HG02623 (cell line): ENCODE results near the gene TPST1.
"Not testable (repeated sequence)": the region's sequence is repeated elsewhere in the genome, so short reads cannot be mapped to it uniquely, and the experiment has no call there.

ENCODE experiments used
- ATAC-seq: cut with Tn5 transposase; IDR thresholded peaks from one replicate; pipeline ENCODE4 v1.9.1; 2021; ENCODE audit warnings: moderate library complexity; ENCODE audit not compliant: unreplicated experiment

The TPST1 gene

DNA sequence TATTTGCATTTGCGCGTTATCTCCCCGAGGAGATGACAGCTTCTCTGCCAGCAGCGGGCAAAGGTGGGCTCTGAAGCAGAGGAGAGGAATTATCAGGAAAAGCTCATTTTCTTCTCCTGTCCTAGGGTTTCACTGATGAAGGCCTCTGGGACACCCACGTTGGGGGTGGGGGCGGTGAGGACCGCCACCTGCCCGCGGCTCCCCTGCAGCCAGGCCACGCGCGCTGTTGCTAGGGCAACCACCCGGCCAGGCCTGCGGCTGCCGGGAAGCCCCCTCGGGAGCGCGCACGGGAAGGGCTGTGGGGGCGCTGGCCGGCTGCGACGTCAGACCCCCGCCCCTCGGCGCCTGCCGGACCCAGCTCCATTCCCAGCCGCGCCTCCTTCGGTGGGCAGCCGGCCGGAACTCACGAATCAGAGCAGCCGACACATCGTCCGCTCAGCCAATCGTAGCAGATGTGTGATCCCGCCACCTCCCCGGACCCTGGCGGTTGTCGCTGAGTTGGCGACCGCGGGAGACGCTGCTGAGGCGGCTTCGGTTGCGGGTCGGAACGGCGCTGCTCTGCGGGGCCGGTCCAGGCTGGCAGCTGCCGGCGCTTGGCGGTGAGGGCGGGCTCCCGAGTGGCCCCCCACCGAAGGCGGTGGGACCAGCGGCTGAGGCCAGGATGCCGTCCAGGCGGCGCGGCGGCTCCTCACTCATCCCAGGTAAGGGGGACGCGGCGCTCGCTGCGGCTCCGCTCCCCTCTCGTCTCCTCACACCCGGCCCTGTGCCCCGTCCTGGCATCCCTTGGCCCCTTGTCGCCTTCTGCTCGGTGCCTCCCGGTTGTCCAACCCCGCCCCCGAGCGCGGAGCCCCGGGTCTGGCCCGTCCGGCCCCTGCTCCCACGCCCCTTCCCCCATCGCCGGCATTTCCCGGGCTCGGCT is at the start of gene TPST1:
TPST1 (plus strand) TSS at position 513 of the 919 bp plus-strand sequence. CDS start 35,092 bp downstream, outside the sequence.
- peak; percentile 93 for ATAC-seq

DNA sequence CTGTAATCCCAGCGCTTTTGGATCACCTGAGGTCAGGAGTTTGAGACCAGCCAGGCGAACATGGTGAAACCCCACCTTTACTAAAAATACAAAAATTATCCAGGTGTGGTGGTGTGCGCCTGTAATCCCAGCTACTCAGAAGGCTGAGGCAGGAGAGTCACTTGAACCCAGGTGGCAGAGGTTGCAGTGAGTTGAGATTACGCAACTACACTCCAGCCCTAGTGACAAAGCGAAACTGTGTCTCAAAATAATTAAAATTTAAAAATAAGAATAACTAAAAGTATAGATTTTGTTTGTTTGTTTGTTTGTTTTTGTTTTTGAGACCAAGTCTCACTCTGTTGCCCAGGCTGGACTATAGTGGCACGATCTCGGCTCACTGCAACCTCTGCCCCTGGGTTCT is 49.1 kb upstream of the TPST1 start:
- not testable (repeated sequence) for ATAC-seq

DNA sequence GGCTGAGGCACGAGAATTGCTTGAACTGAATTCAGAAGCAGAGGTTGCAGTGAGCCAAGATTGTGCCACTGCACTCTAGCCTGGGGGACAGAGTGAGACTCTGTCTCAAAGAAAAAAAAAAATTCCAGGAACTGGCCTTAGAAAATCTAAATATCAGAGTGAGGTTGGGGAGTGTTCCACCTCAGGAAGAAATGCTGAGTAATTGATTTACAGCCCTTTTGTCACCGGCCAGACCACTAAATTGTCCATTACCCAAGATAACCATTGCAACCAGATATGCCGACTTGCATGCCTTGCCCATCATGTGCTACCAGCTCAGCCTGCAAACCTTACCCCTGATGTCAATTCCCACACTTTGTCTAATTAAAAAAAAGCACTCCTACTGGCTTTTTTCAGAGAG is 48.1 kb upstream of the TPST1 start:
- no peak for ATAC-seq

DNA sequence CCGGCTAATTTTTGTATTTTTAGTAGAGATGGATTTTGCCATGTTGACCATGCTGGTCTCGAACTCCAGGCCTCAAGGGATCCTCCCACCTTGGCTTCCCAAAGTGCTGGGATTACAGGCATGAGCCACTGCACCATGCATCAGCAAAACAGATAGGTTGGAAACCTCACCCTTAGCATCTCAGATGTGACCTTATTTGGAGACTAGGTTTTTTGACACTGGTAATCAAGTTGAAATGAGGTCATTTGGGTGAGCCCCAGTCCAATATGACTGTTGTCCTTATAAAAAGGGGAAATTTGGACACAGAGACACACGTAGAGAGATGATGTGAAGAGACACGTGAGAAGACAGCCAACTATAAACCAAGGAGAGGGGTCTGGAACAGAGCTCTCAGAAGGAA is 42.5 kb upstream of the TPST1 start:
- ATAC-seq: no peak

DNA sequence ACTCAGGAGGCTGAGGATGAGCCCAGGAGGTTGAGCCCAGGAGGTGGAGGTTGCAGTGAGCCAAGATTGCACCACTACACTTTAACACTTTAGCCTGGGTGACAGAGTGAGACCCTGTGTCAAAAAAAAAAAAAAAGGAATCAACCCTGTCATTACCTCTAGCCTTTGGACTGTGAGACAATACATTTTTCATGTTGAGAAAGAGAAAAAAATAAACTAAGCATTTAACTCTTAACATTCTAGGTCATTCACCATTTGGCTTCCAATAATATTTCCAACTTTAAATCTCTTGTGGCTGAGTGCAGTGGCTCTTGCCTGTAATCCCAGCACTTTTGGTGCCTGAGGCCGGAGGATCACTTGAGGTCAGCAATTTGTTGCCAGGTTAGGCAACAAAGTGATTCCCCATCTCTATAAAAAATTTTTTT is 41.9 kb upstream of the TPST1 start:
- no peak for ATAC-seq

DNA sequence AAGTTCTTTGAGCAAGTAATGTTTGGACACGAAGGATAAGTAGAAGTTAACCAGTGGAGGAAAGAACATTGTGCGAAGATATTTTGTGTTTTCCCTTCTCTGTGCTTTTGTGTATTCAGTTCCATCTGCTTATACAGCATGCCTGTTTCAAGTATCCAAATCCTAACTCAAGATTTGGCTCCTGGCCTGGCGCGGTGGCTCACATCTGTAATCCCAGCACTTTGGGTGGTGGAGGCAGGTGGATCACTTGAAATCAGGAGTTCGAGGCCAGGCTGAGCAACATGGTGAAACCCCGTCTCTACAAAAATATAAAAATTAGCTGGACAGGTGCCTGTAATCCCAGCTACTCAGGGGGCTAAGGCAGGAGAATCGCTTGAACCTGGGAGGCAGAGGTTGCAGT is 40.8 kb upstream of the TPST1 start:
- no peak for ATAC-seq

DNA sequence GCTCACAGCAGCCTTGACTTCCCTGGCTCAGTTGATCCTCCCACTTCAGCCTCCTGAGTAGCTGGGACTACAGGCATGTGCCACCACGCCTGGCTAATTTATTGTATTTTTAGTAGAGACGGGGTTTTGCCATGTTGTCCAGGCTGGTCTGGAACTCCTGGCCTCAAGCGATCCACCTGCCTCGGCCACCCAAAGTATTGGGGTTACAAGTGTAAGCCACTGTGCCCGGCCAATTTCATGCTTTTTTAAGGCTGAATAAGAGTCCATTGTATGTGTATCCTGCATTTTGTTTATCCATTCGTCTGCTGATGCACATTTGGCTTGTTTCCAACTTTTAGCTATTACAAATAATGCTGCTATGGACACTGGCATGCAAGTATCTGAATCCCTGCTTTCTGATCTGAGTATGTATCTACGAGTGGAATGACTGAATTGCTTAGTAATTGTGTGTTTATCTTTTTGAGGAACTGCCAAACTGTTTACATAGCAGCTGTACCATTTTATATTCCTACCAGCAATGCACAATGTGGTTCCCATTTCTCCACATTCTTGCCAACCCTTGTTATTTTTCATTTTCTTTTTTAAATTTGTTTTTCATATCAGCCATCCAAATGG is 37.3 kb upstream of the TPST1 start:
- ATAC-seq: no peak

DNA sequence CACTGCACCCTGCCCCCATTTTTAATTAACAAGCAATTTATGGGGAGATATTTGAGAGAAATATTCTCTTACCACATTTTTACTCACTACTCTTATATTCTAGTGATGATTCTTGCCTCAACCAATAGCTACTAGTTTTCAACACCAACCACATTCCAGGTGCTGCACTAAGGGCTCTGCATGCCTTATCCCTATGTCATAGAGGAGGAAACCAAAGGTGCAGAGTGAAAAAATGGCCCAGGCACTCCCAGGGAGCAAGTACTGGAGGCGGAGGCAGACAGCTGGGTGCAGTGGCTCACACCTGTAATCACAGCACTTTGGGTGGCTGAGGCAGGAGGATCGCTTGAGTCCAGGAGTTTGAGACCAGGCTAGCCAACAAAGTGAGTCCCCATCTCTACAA is 35.5 kb upstream of the TPST1 start:
- ATAC-seq: no peak

DNA sequence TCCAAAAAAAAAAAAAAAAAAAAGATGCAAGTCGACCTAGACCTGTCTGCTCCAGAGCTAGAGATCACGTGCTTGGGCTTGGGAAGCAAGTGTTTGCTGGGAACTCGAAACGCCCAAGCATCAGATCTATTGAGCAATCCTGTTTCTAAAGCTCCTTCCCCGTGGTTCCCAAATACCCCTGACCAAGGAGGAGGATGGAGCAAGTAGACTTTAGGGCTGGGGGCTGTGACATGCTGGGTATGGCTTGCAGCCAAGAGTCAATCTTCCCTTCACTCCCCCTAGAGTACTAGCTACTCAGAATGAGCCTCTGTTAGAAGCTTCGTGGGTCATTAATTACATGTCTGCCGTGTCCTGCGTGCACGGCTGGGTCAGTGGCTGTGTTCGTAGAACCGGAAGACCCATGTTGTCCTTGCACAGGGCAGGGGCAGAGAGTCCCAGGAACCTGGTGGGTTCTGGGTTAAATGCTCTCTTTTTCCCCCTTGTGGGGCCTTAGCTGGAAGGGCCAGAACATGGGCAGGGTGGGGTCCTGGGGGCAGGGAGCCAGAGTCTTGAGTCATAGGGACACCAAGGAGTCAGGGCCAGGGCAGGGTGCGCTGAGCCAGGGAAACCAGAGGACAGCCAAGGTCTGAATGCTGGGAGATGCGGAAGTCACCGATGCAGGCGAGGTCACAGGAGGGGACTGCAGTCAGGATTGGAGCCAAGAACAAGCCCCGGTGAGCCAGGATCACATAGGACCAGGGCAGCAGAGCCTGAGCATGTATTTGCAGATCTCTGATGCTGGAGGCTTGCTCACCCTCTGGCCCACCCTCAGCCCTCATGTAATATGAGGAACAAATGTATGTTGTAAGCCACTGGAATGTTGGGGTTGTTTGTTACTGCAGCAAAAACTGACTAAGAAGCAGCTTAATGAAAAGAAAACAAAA is 34.6 kb upstream of the TPST1 start:
- ATAC-seq: no peak

DNA sequence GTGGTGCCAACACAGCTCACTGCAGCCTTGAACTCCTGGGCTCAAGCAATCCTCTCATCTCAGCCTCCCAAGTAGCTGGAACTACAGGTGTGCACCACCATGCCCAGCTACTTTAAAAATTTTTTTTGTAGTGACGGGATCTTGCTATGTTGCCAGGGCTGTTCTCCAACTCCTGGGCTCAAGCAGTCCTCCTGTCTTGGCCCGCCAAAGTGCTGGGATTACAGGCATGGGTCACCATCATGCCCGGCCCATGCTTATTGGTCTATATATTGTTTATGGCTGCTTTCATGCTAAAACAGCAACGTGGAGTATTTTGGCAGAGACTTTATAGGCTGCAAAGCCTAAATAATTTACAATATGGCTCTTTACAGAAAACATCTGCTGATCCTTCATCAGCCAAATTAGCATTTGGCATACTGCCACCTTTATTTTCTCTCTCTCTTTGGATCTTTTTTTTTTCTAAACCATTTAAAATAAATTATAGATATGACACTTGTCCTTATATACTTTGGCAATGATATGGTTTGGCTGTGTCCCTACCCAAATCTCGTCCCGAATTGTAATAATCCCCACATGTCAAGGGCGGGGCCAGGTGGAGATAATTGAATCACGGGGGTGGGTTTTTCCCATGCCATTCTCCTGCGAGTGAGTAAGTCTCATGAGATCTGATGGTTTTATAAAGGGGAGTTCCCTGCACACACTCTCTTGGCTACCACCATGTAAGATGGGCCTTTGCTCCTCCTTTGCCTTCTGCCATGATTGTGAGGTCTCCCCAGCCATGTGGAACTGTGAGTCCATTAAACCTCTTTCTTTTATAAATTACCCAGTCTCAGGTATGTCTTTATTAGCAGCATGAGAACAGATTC is 32.4 kb upstream of the TPST1 start:
- ATAC-seq: not testable (repeated sequence)

DNA sequence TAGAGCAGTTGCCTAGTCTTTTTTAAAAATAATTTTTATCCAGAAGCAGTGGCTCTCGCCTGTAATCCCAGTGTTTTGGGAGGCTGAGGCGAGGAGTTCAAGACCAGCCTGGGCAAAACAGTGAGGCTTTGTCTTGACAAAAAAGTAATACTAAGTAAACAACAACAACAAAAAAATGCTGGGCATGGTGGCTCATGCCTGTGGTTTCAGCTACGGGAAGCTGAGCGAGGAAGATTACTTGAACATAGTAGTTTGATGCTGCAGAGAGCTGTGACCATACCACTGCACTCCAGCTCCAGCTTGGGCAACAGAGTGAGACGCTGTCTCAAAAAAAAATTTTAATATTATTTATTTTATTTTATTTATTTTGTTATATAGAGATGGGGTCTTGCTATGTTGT is 31.3 kb upstream of the TPST1 start:
- ATAC-seq: no peak

DNA sequence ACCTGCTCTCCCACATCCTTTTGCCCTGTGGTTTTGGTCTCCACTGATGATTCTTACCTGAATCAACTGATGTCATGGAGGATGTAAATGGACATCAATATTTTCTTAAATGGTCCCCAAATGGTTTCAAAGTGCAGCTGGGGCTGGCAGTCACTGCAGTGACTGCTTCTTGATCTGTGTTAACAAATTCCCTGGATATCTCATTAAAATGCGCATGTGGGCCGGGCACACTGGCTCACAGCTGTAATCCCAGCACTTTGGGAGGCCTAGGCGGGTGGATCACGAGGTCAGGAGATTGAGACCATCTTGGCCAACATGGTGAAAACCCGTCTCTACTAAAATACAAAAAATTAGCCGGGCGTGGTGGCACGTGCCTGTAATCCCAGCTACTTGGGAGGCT is 30.1 kb upstream of the TPST1 start:
- ATAC-seq: not testable (repeated sequence)

DNA sequence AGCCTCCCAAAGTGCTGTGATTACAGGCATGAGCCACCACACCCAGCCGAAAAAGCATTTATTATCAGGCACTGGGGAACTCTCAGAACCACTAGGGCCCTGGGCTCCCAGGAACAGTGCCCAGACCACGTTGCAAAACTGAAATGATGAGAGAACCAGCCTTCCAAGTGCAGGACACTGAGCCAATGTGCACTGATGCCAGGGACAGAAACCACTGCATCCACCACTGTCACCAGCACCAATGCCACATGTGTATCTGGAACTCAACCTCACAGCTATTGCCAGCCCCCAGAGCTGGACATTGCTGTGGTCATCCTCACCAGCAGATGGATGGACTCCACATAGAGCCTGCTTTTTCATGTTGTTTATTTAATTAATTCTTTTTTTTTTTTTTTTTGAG is 28.2 kb upstream of the TPST1 start:
- ATAC-seq: no peak

DNA sequence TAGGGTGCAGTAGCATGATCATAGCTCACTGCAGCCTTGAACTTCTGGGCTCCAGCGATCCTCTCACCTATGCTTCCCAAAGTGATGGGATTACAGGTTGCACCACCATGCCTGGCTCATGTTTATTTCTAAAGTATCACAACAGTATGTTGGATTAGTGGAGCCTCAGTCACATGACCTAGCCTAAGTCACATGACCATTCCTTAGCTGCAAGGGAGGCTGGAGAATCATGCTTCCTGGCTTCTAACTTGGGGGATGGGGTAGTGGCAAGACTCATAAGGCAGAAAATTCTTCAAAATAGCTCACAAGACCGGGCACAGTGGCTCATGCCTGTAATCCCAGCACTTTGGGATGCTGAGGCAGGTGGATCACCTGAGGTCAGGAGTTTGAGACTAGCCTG is 26.9 kb upstream of the TPST1 start:
- ATAC-seq: no peak

DNA sequence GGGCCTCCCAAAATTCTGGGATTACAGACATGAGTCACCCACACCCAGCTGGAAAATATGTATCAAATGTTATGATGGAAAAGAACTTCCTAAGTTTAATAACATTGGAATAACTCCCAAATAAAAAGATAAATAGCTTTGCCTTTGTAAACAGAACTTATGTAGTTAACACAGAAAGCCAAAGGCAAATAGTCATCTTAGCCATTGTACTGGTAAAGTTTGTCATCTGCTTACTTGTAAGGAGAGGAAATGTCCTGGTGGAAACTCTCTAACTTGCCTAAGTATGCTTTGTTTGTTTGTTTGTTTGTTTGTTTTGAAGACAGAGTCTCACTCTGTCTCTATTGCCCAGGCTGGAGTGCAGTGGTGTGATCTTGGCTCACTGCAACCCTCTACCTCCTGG is 23.8 kb upstream of the TPST1 start:
- ATAC-seq: no peak

DNA sequence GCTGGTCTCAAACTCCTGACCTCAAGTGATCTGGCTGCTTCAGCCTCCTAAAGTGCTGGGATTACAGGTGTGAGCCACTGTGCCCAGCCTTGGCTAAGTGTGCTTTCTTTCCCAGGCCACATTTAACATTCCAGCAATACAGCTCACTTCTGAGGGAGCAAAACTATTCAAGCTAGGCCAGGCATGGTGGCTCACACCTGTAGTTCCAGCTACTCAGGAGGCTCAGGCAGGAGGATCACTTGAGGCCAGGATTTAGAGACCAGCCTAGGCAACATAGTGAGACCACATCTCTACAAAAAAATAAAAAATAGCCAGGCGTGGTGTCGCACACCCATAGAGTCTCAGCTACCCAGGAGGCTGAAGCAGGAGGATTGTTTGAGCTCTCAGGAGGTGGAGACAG is 23.3 kb upstream of the TPST1 start:
- ATAC-seq: no peak

DNA sequence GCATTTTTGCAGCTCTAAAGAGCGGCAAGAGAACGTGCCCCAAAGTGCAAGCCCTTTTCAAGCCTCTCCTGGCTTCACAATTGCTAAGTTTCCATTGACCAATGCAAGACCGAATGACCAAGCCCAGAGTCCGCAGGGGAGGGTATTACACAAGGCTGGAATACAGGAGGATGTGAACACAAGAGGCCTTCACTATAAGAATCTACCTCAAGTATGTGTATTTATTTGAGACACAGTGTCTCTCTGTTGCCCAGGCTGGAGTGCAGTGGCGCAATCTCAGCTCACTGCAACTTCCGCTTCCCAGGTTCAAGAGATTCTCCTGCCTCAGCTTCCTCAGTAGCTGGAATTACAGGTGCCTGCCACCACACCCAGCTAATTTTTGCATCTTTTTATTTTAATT is 22.2 kb upstream of the TPST1 start:
- ATAC-seq: no peak

DNA sequence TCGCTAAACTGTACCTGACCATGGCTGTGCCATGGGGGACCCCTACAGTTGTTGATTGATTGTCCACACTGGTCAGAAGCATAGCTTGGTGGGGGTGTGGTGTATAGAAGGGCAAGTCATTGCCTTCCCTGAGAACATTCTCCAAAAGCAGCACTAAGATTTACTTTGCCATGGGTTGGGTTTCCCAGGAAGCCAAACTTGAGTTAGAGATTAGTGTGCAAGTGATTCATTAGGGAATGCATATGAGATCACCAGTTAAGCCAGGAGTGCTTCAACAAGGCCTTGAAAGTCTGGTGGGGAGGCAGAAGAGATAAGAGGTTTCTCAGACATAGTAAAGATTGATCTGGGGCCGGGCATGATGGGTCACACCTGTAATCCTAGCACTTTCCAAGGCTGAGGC is 21.4 kb upstream of the TPST1 start:
- no peak for ATAC-seq

DNA sequence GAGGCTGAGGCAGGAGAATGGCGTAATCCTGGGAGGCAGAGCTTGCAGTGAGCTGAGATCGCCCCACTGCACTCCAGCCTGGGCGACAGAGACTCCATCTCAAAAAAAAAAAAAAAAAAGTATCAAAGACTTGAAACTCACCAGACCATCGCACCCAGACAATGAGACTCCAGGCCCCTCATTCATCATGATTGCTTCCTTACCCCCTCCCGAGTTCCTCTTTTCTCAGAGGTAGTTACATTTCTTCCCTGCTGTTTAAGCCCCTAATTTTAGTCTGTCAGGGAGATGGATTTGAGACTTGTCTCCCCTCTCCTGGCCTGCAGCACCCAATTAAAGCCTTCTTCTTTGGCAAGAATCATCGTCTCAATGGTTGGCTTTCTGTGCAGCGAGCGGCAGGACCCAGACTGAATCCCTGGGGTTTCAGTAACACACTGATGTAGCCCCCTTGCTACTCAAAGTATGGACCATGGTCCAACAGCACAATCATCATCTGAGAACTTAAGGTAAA is 19.4 kb upstream of the TPST1 start:
- no peak for ATAC-seq

DNA sequence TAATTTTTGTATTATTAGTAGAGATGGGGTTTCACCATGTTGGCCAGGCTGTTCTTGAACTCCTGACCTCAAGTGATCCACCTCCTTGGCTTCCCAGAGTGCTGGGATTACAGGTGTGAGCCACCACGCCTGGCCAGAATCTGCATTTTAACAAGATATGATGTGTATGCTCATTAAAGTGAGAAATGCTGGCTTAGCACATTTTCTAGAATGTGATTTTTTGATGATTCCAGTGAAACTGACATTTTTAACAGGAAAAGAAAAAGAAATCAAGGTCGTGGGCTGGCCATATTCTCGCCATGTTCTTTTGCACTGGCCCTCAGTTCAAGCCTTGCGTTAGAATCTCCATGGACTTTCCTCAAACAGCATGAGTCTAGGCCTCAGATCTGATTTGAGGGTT is 18.1 kb upstream of the TPST1 start:
- no peak for ATAC-seq
